Panc1 (cell line): ENCODE data around the gene OR13G1. TPM values are rescaled to one million over a fixed set of nuclear protein-coding genes. Genes with fewer than 3 reads are reported as not detected.

Experiments
- ATAC-seq: fragments of 200-7000 bp; cut with Tn5 transposase; 2 replicates; pipeline ENCODE4 v1.9.1; 2020; ENCODE audit warnings: mild to moderate bottlenecking, moderate library complexity
- Bru-seq: library from RNA; stranded (reverse); fragments of 400-500 nt; gene quantifications from one replicate; lab custom pipeline; 2021; lab: Mats Ljungman, UMichigan
- BruChase-seq, 2 experiments: library from RNA; stranded (reverse); fragments of 400-500 nt; gene quantifications; one replicate each; lab custom pipeline; 2021; lab: Mats Ljungman, UMichigan
- BruUV-seq: library from RNA; stranded (reverse); fragments of 400-500 nt; replicated peaks from 2 replicates; lab custom pipeline; 2021; lab: Mats Ljungman, UMichigan
- CTCF ChIA-PET: fragments of 300-600 bp; sonication (Branson Sonifier 250); formaldehyde crosslinking; loops from one replicate; lab custom pipeline; 2022; ENCODE audit warnings: antibody characterized with exemption; lab: Charles Lee
- POLR2A ChIA-PET: fragments of 300-600 bp; sonication (Branson Sonifier 250); formaldehyde crosslinking; loops from one replicate; lab custom pipeline; 2022; ENCODE audit warnings: antibody characterized with exemption; lab: Charles Lee
- DNase-seq: peaks from one replicate; pipeline ENCODE4 v3.0.0-alpha.2; 2010; ENCODE audit warnings: low read depth, low spot score
- H3K27ac ChIP-seq: 2 replicates; pipeline ENCODE4 v1.5.1; 2011; ENCODE audit warnings: mild to moderate bottlenecking, low read length, inconsistent platforms
- H3K27me3 ChIP-seq: fragments of 200-500 bp; sonication (Bioruptor generic); 2 replicates; pipeline ENCODE4 v1.6.0; 2014; ENCODE audit warnings: low read length, inconsistent platforms; ENCODE audit not compliant: control insufficient read depth, insufficient read depth
- H3K36me3 ChIP-seq: fragments of 200-500 bp; sonication (Bioruptor generic); 2 replicates; pipeline ENCODE4 v1.5.1; 2014; ENCODE audit warnings: inconsistent platforms, mild to moderate bottlenecking, low read length, moderate library complexity; ENCODE audit not compliant: control insufficient read depth, insufficient read depth
- H3K4me1 ChIP-seq: 2 replicates; pipeline ENCODE4 v1.5.1; 2011; ENCODE audit warnings: inconsistent platforms, mild to moderate bottlenecking, low read length, moderate library complexity; ENCODE audit not compliant: control insufficient read depth, insufficient read depth
- H3K4me3 ChIP-seq, 2 experiments: 2 replicates each; pipeline ENCODE4 v1.5.1; 2011 to 2012; ENCODE audit warnings: low read depth in 2 of 2, low read length in 2 of 2, mild to moderate bottlenecking in 2 of 2, inconsistent platforms in 1 of 2, moderate library complexity in 1 of 2
- H3K9me3 ChIP-seq: fragments of 200-500 bp; sonication (Bioruptor generic); 2 replicates; pipeline ENCODE4 v1.5.1; 2014; ENCODE audit warnings: low read depth, mild to moderate bottlenecking, inconsistent platforms, low read length, moderate library complexity; ENCODE audit not compliant: control insufficient read depth, insufficient read depth
- CTCF ChIP-seq: fragments of 450-650 bp; IDR thresholded peaks from 2 replicates; pipeline ENCODE4 v1.5.1; 2017; ENCODE audit warnings: mild to moderate bottlenecking
- POLR2AphosphoS5 ChIP-seq: IDR thresholded peaks from 2 replicates; pipeline ENCODE4 v1.6.1; 2012; ENCODE audit warnings: mild to moderate bottlenecking, low read depth, low read length, moderate library complexity
- REST ChIP-seq, 2 experiments: IDR thresholded peaks; 2 replicates each; pipeline ENCODE4 v1.6.1; 2011 to 2012; ENCODE audit warnings: low read depth in 2 of 2, control low read depth in 1 of 2, low read length in 1 of 2, mild to moderate bottlenecking in 1 of 2, moderate library complexity in 1 of 2; ENCODE audit not compliant: insufficient read depth in 1 of 2
- SIN3A ChIP-seq: IDR thresholded peaks from 2 replicates; pipeline ENCODE4 v1.6.1; 2012; ENCODE audit warnings: low read depth, mild to moderate bottlenecking, low read length, moderate library complexity, borderline replicate concordance; ENCODE audit not compliant: insufficient read depth
- TCF7L2 ChIP-seq: IDR thresholded peaks from 2 replicates; pipeline ENCODE4 v1.6.1; 2011; ENCODE audit warnings: mild to moderate bottlenecking, low read depth, low read length, inconsistent platforms
- in situ Hi-C: cut with HindIII; loops from 2 replicates; pipeline ENCODE4 v1.10.0; 2016; ENCODE audit warnings: low sequenced_read_pairs, low pct_unique_long_range_greater_than_20kb
- intact Hi-C: fragments of 100-400 bp; cut with micrococcal nuclease; formaldehyde crosslinking; loops from one replicate; pipeline ENCODE4 v1.10.0; 2022; ENCODE audit not compliant: unreplicated experiment
- long read RNA-seq: library from polyadenylated mRNA; unstranded; transcript quantifications from one replicate; pipeline ENCODE4 v2.0.0, GENCODE V29; 2021; ENCODE audit not compliant: unreplicated experiment
- polyA plus RNA-seq: library from polyadenylated mRNA; unstranded; fragments of >200 nt; gene quantifications from one replicate; pipeline ENCODE4 v1.2.1, GENCODE V29; 2012; ENCODE audit warnings: missing spikeins; ENCODE audit not compliant: insufficient read length
- total RNA-seq: library from RNA; stranded (reverse); gene quantifications from one replicate; pipeline ENCODE4 v1.2.1, GENCODE V29; 2021; ENCODE audit not compliant: unreplicated experiment

Gene OR13G1
- not detected for total RNA-seq
- not detected for polyA plus RNA-seq
- not detected for Bru-seq, nascent RNA
- BruChase-seq, experiment 1, labeled RNA remaining after a 2-hour chase = not detected
- not detected for BruChase-seq, experiment 2, labeled RNA remaining after a 6-hour chase
- long read RNA-seq = 0 reads

GRCh38 chr1:247679639-247680038, at the start of gene OR13G1:
OR13G1 (minus strand) TSS chr1:247679739; CDS start chr1:247673041, 6,698 bp downstream.
- Histone ChIP-seq H3K27me3 (no peaks in the 10 kb centered on the region), H3K4me1 (no peaks in the 10 kb centered on the region), H3K9me3 (no peaks in the 10 kb centered on the region), H3K36me3 (no peaks in the 10 kb centered on the region), H3K4me3 (no peak within 1 kb of the TSS), H3K27ac (no peak within 1 kb of the TSS)
- BruUV-seq = no TSS peak
- no peak for ATAC-seq
- ChIA-PET POLR2A (no interaction called here), CTCF (no interaction called here)
- TF ChIP-seq CTCF = no peak
- TF ChIP-seq REST (IDR thresholded peaks at IDR 0.05; ENCODE audit: insufficient read depth in 1 of 2, low read depth in 2 of 2, low read length in 1 of 2) = no peak
- no peak for TF ChIP-seq SIN3A
- no peak for TF ChIP-seq TCF7L2
- in situ Hi-C loops = no loop called here
- intact Hi-C loops = loop anchor here (10.0 kb wide), 2 partner anchors 555 to 945 kb away; partner anchors contain the start of gene OR2M4
- DNase-seq = no peak

GRCh38 chr1:247721222-247721621, 41.7 kb upstream of the OR13G1 start:
- no TSS peak for BruUV-seq
- H3K4me3 ChIP-seq = no peak overlapping the region
- CTCF ChIA-PET = no interaction called here
- POLR2A ChIA-PET = no interaction called here
- in situ Hi-C loops (no loop called here), intact Hi-C loops (no loop called here)
- no peak overlapping the region for H3K27ac ChIP-seq
- DNase-seq (no peak), ATAC-seq (no peak)
- H3K9me3 ChIP-seq = no peaks in the 10 kb centered on the region
- no peaks in the 10 kb centered on the region for H3K4me1 ChIP-seq
- no peaks in the 10 kb centered on the region for H3K36me3 ChIP-seq
- no peak for TF ChIP-seq POLR2AphosphoS5
- TF ChIP-seq CTCF = no peak
- H3K27me3 ChIP-seq = no peaks in the 10 kb centered on the region
